ENCODE measurements around the gene CAMKMT. TPM values are rescaled to one million over a fixed set of nuclear protein-coding genes. Genes with fewer than 3 reads are reported as not detected.

The CAMKMT gene
- total and polyA plus RNA-seq, 2 experiments from 2014 or later = 26.5 to 29.5 TPM

- TF ChIP-seq ZNF462 (CRISPR knock-in tag; IDR thresholded peaks at IDR 0.05) (no peak), EZH2 (IDR thresholded peaks at IDR 0.05; ENCODE audit: low read depth, unreplicated experiment) (no peak), EZH2phosphoT487 (IDR thresholded peaks at IDR 0.05; ENCODE audit: unreplicated experiment) (no peak), JUNB (IDR thresholded peaks at IDR 0.05; ENCODE audit: unreplicated experiment) (no peak), ZNF331 (CRISPR knock-in tag; IDR thresholded peaks at IDR 0.05; ENCODE audit: low read depth) (no peak), REST (IDR thresholded peaks at IDR 0.05; ENCODE audit: unreplicated experiment) (no peak), STAT1 (IDR thresholded peaks at IDR 0.05; ENCODE audit: unreplicated experiment) (no peak)
Observed at GRCh38 chr2:44325897-44326296, 35.9 kb upstream of the CAMKMT start (continued).

Measured in GM23338 (cell line).